ENCODE results near the gene HEXA.
"Not testable (repeated sequence)": the region's sequence is repeated elsewhere in the genome, so short reads cannot be mapped to it uniquely, and the experiment has no call there.

Gene HEXA

DNA sequence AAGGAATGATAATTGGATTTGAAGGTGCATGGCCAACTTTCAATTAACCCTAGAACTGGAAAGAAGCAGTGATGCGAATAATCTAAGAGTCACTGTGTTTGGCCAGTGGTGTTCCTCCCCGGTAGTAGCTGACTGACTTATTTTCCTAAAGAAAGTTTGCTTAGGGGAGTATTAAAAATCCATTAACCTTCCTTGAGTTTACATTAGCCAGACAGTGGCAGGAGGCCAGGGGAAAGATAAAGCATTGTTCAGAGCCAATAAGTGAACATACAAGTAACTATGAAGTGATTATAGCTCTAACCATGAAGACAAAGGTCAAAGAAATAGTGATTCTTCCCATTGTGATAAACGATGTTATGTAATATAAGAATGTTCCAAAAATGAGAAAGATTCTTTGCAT, 13.4 kb upstream of the HEXA start:
- TF ChIP-seq, protein P1, sequence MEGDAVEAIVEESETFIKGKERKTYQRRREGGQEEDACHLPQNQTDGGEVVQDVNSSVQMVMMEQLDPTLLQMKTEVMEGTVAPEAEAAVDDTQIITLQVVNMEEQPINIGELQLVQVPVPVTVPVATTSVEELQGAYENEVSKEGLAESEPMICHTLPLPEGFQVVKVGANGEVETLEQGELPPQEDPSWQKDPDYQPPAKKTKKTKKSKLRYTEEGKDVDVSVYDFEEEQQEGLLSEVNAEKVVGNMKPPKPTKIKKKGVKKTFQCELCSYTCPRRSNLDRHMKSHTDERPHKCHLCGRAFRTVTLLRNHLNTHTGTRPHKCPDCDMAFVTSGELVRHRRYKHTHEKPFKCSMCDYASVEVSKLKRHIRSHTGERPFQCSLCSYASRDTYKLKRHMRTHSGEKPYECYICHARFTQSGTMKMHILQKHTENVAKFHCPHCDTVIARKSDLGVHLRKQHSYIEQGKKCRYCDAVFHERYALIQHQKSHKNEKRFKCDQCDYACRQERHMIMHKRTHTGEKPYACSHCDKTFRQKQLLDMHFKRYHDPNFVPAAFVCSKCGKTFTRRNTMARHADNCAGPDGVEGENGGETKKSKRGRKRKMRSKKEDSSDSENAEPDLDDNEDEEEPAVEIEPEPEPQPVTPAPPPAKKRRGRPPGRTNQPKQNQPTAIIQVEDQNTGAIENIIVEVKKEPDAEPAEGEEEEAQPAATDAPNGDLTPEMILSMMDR (IDR thresholded peaks at IDR 0.05; ENCODE audit: borderline replicate concordance, insufficient read depth, low read depth, low read length): no peak
- no peak overlapping the region for H3K4me3 ChIP-seq (ENCODE audit: low read depth, low read length)

DNA sequence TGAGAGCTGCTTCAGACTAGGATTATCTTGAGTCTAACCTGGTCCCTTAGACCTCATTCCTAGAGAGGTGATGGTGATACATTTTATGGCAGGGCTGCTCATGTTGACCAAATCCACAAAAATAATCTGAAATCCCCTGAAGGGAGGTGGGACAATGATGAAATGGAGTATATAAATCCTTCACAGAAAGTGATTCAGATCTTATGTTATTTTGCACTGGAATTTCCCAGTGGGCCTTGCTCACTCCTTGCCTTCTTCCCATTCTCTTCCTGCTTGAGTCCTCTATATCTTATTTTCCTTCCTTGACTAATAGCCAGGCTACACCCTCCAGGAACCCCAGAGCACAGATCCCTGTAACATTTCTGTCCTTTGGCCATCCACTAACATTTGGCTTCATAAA, 11.9 kb upstream of the HEXA start:
- TF ChIP-seq, protein P1 (IDR thresholded peaks at IDR 0.05; ENCODE audit: borderline replicate concordance, insufficient read depth, low read depth, low read length): no peak
- H3K4me3 ChIP-seq (ENCODE audit: low read depth, low read length): no peak overlapping the region

DNA sequence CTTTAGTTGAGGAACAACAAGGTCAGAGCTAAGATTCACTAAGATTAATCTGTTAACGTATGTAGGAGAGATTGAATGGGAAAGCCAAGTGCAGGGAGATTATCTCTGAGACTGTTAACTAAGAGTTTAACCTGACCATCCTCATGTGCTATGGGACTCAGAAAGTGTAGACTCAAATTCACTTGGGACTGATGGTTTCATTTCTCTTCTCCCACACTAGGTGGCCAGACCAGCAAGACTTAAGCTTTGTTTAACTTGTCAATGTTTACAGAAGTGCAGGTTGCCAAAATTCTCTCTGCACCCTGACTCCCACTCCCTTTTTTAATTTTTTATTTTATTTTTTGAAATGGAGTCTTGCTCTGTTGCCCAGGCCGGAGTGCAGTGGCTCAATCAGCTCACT, 6.3 kb upstream of the HEXA start:
- TF ChIP-seq, protein P1 (IDR thresholded peaks at IDR 0.05; ENCODE audit: borderline replicate concordance, insufficient read depth, low read depth, low read length): no peak
- H3K4me3 ChIP-seq (ENCODE audit: low read depth, low read length): no peak overlapping the region

DNA sequence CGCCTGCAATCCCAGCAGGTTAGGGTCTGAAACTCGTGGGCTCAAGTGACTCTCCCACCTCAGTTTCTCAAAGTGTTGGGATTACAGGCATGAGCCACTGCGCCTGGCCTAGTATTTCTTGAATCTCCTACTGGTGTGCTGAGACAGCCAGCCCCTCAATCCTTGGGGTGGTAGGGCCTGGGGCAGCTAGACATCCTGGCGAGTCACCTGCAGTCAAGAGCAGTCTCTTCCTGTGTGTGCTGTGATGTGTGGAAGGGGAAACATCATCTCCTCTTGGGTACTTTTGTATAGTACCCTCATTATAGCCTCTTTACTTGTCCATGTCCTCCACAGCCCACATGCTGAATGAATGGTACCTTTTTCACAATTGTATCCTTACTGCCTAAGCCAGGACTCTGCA, 4.9 kb upstream of the HEXA start:
- H3K4me3 ChIP-seq (ENCODE audit: low read depth, low read length): no peak overlapping the region
- TF ChIP-seq, protein P1 (IDR thresholded peaks at IDR 0.05; ENCODE audit: borderline replicate concordance, insufficient read depth, low read depth, low read length): no peak

DNA sequence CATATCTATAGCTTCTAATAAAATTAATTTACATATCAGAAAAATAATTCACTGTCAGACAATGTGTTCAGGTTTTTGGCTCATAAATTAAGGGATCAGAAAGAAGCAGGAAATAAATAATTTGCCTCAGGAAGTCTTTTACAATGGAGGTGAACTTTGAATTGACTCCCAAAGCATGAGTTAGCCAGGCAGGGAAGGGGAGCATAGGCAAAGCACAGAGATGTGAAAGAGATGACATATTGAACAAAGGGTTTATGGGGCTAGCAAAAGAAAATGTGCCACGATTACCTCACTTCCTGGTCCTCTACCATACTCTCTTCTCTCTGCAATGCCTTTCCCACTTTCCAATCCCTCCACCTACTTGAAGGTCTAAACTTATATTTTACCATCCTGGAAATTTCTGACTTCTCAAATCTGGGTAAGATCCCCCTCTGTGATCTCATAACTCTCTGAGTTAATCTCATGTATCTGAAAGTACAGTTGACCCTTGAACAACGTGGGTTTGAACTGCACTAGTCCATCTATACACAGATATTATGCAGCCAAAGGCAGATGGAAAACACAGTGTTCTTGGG, 4.1 kb upstream of the HEXA start:
- TF ChIP-seq, protein P1 (IDR thresholded peaks at IDR 0.05; ENCODE audit: borderline replicate concordance, insufficient read depth, low read depth, low read length): no peak
- no peak overlapping the region for H3K4me3 ChIP-seq (ENCODE audit: low read depth, low read length)

DNA sequence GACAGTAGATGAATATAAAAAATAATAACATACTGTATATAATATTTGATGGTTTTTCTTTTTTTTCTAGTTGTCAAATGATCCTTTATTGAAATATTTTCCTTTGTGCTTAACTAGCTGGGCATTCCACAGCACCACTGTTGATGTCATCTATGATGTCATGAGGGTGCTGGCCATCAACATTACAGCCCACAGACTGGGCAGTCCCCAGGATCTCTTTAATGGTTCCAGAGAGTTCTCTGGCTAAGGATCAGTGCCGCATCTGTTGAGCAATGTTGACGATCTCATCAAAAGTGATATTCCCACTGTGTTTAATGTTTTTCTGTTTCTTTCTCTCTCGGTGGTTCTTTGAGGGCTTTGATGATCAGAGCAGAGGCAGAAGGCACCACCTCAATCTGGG, 3.3 kb upstream of the HEXA start:
- not testable (repeated sequence) for H3K4me3 ChIP-seq (ENCODE audit: low read depth, low read length)

DNA sequence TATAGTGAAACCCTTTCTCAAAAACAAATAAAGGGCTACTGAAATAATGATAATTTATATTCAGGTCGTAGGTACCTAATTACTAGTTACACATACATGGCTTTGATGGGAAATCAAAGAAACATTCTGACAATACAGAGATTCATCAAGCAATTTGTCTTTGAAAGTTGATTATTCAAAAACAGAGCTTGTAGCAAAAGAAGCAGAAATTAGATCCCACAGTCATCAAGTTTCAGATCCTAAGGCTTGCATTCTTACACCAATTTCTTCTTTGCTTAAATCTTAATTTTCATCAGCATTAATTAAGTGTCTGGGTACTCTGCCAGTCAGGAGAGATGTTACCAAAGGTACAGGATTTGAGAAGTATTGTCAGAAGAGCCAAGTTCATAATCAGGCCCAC, 1.5 kb upstream of the HEXA start:
- TF ChIP-seq, protein P1 (IDR thresholded peaks at IDR 0.05; ENCODE audit: borderline replicate concordance, insufficient read depth, low read depth, low read length): no peak
- no peak overlapping the region for H3K4me3 ChIP-seq (ENCODE audit: low read depth, low read length)

DNA sequence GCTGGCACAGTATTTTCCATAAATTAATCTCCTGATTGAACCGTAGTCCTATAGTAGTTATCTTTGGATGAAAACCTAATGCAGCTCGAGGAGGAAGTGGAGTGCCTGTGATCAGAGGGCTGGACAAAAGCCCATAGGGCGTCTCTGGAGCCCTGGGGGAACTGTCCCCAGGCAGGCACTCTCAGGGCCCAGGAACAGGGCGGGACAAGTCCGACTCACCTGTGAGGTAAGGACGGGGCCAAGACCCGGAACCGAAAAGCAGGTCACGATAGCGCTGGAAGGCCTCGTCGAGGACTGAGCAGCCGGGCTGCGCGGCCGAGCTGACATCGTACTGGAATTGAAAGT, 341 bp downstream of the HEXA start:
- TF ChIP-seq, protein P1 (IDR thresholded peaks at IDR 0.05; ENCODE audit: borderline replicate concordance, insufficient read depth, low read depth, low read length): no peak
- H3K4me3 ChIP-seq (ENCODE audit: low read depth, low read length): peak overlapping the region; percentile 91
